K562 (cell line): Measurements from ENCODE around the gene UBE2S. TPM values are rescaled to one million over a fixed set of nuclear protein-coding genes. Genes with fewer than 3 reads are reported as not detected.

Experiments used
- ATAC-seq: fragments of 200-7000 bp; cut with Tn5 transposase; 3 replicates; pipeline ENCODE4 v1.9.1; 2020; ENCODE audit warnings: moderate library complexity
- BruUV-seq: library from RNA; stranded (reverse); fragments of 400-500 nt; replicated peaks from 2 replicates; lab custom pipeline; 2021; lab: Mats Ljungman, UMichigan
- CTCF ChIA-PET: fragments of 300-600 bp; formaldehyde crosslinking; extraction: SDS; loops from one replicate; lab custom pipeline; 2021; ENCODE audit warnings: low intra/inter-chr PET ratio; lab: Yijun Ruan, JAX
- POLR2A ChIA-PET: fragments of 300-600, 350-650 bp; sonication (Branson Sonifier 250); formaldehyde crosslinking; extraction: SDS; loops from one replicate; lab custom pipeline; 2021; ENCODE audit warnings: antibody characterized with exemption, inconsistent platforms; lab: Yijun Ruan, JAX
- DNase-seq, 4 experiments: peaks; one replicate each; pipeline versions ENCODE4 v3.0.0 to v3.0.0-alpha.2; 2011 to 2018; ENCODE audit warnings: low spot score in 3 of 4, mixed read lengths in 3 of 4; ENCODE audit errors: extremely low read depth in 1 of 4
- FAIRE-seq: peaks from 2 replicates; lab custom pipeline; 2011; peaks lifted over from hg19 to GRCh38; lab: Jason Lieb, UNC
- H2AFZ ChIP-seq: 2 replicates; pipeline ENCODE4 v1.6.0; 2011; ENCODE audit warnings: low read depth, low read length, control low read depth, inconsistent platforms
- H3K27ac ChIP-seq: fragments of 200-600 bp; 3 replicates; pipeline ENCODE4 v1.8.0; 2011; ENCODE audit warnings: low read depth, mild to moderate bottlenecking, control low read depth, inconsistent platforms, low read length, moderate library complexity, mixed read lengths; ENCODE audit errors: extremely low read depth
- H3K27me3 ChIP-seq, 2 experiments: fragments of 300-600 bp in 1 of 2; 2 replicates in 1 of 2; 3 replicates in 1 of 2; pipeline versions ENCODE4 v1.6.0 to v1.8.0; 2011; ENCODE audit warnings: inconsistent platforms in 2 of 2, low read length in 2 of 2, mild to moderate bottlenecking in 1 of 2, mixed read lengths in 1 of 2, moderate library complexity in 1 of 2; ENCODE audit not compliant: control insufficient read depth in 2 of 2, insufficient read depth in 2 of 2
- H3K36me3 ChIP-seq: fragments of 300-600 bp; 3 replicates; pipeline ENCODE4 v1.8.0; 2011; ENCODE audit warnings: mild to moderate bottlenecking, low read length, inconsistent platforms; ENCODE audit not compliant: control insufficient read depth, insufficient read depth
- H3K4me1 ChIP-seq, 2 experiments: fragments of 200-600 bp in 1 of 2; replicated peaks in 1 of 2; 2 replicates in 1 of 2; 3 replicates in 1 of 2; pipeline versions ENCODE4 v1.5.1 to v1.8.0; 2011; ENCODE audit warnings: inconsistent platforms in 2 of 2, low read length in 2 of 2, mild to moderate bottlenecking in 1 of 2, mixed read lengths in 1 of 2, moderate library complexity in 1 of 2; ENCODE audit not compliant: control insufficient read depth in 2 of 2, insufficient read depth in 2 of 2
- H3K4me2 ChIP-seq: 2 replicates; pipeline ENCODE4 v1.6.1; 2011; ENCODE audit warnings: low read length, control low read depth, inconsistent platforms, mixed read lengths; ENCODE audit not compliant: insufficient read depth
- H3K4me3 ChIP-seq: fragments of 200-600 bp; sonication (generic), shearing (Covaris generic); 2 replicates; pipeline ENCODE4 v1.5.1; 2016; ENCODE audit warnings: control low read depth, inconsistent platforms
- H3K79me2 ChIP-seq: fragments of 200-600 bp; 3 replicates; pipeline ENCODE4 v1.8.0; 2011; ENCODE audit warnings: low read length, inconsistent platforms; ENCODE audit not compliant: control insufficient read depth, insufficient read depth
- H3K9ac ChIP-seq, 2 experiments: 2 replicates each; pipeline versions ENCODE4 v1.6.0 to v1.6.1; 2011; ENCODE audit warnings: low read depth in 2 of 2, low read length in 2 of 2, control low read depth in 1 of 2, inconsistent platforms in 1 of 2, mild to moderate bottlenecking in 1 of 2, mixed read lengths in 1 of 2; ENCODE audit not compliant: insufficient read depth in 1 of 2
- H3K9me1 ChIP-seq: one replicate; pipeline ENCODE4 v1.6.0; 2011; ENCODE audit warnings: inconsistent platforms, mild to moderate bottlenecking, low read length, moderate library complexity; ENCODE audit not compliant: control insufficient read depth, insufficient read depth
- H3K9me3 ChIP-seq: replicated peaks from 2 replicates; pipeline ENCODE4 v1.5.1; 2011; ENCODE audit warnings: low read depth, low read length, inconsistent platforms; ENCODE audit not compliant: control insufficient read depth, insufficient read depth
- H4K20me1 ChIP-seq: replicated peaks from 2 replicates; pipeline ENCODE4 v1.6.1; 2011; ENCODE audit warnings: low read length, inconsistent platforms, mixed read lengths; ENCODE audit not compliant: control insufficient read depth, insufficient read depth
- BCL6 ChIP-seq: fragments of 250-450 bp; sonication (Bioruptor Pico); IDR thresholded peaks from 2 replicates; pipeline ENCODE4 v1.4.0; 2020
- BCLAF1 ChIP-seq, 2 experiments: fragments of 450-650 bp in 1 of 2; IDR thresholded peaks; 2 replicates each; pipeline ENCODE4 v1.6.1; 2011 to 2017; ENCODE audit warnings: low read depth in 2 of 2, antibody characterized with exemption in 1 of 2, borderline replicate concordance in 1 of 2, low read length in 1 of 2, mild to moderate bottlenecking in 1 of 2, mixed read lengths in 1 of 2; ENCODE audit not compliant: control insufficient read depth in 1 of 2
- CBX3 ChIP-seq, 2 experiments: IDR thresholded peaks; 1 replicate in 1 of 2; 2 replicates in 1 of 2; pipeline ENCODE4 v1.6.1; 2012; ENCODE audit warnings: inconsistent platforms in 2 of 2, low read length in 2 of 2, borderline replicate concordance in 1 of 2, control low read depth in 1 of 2
- EGR1 ChIP-seq: fragments of 450-650 bp; conservative IDR thresholded peaks from 2 replicates; pipeline ENCODE4 v1.6.1; 2017; ENCODE audit warnings: mild to moderate bottlenecking
- NONO ChIP-seq, 2 experiments: fragments of 200-400 bp in 1 of 2; fragments of 450-650 bp in 1 of 2; formaldehyde crosslinking in 1 of 2; IDR thresholded peaks; 2 replicates each; pipeline ENCODE4 v1.6.1; 2017; ENCODE audit warnings: low read depth in 2 of 2, mild to moderate bottlenecking in 2 of 2, moderate library complexity in 2 of 2, low read length in 1 of 2
- RB1 ChIP-seq: fragments of 450-650 bp; IDR thresholded peaks from 2 replicates; pipeline ENCODE4 v1.6.1; 2017; ENCODE audit warnings: low read depth, mild to moderate bottlenecking
- RBFOX2 ChIP-seq: fragments of 200-400 bp; formaldehyde crosslinking; IDR thresholded peaks from 2 replicates; pipeline ENCODE4 v1.6.1; 2017; ENCODE audit warnings: low read depth, mild to moderate bottlenecking, low read length, moderate library complexity
- RBM15 ChIP-seq: fragments of 200-400 bp; formaldehyde crosslinking; IDR thresholded peaks from 2 replicates; pipeline ENCODE4 v1.6.1; 2018; ENCODE audit warnings: mild to moderate bottlenecking, low read length, moderate library complexity; ENCODE audit not compliant: insufficient read depth
- SMARCB1 ChIP-seq: IDR thresholded peaks from 2 replicates; pipeline ENCODE4 v1.6.1; 2011; ENCODE audit warnings: improper control_type of control experiment, low read depth; ENCODE audit not compliant: insufficient read length
- TBP ChIP-seq: optimal IDR thresholded peaks from 2 replicates; pipeline ENCODE3; 2011; ENCODE audit warnings: low read depth, low read length, improper control_type of control experiment
- ZFX ChIP-seq: sonication (generic); formaldehyde crosslinking; IDR thresholded peaks from 2 replicates; pipeline ENCODE4 v1.8.0; 2022; ENCODE audit warnings: mild to moderate bottlenecking, missing genetic modification reagents, moderate library complexity
- ZNF740 ChIP-seq, 3 experiments: fragments of 200-800 bp in 1 of 3; sonication (Bioruptor generic) in 1 of 3; sonication (generic) in 1 of 3; formaldehyde crosslinking in 1 of 3; IDR thresholded peaks; 2 replicates each; pipeline versions ENCODE4 v1.6.1 to v1.8.0; 2016 to 2022; ENCODE audit warnings: mild to moderate bottlenecking in 2 of 3, missing compliant biosample characterization in 2 of 3, missing genetic modification characterization in 2 of 3, missing genetic modification reagents in 1 of 3
- WGBS: fragments of 100-300 bp; shearing (Covaris generic); methylation state at CpG from one replicate; pipeline ENCODE4 v1.1.6; 2016; ENCODE audit warnings: low coverage, mixed read lengths; ENCODE audit not compliant: insufficient coverage; ENCODE audit errors: missing lambda C conversion rate; 5-methylcytosine and 5-hydroxymethylcytosine counted together
- in situ Hi-C: fragments of 300-500 bp; cut with MboI; formaldehyde crosslinking; loops from 4 replicates; pipeline ENCODE4 v1.15.0; 2018; ENCODE audit warnings: inconsistent platforms, mixed read lengths
- intact Hi-C: fragments of 100-400 bp; cut with micrococcal nuclease; formaldehyde crosslinking; loops from 2 replicates; pipeline ENCODE4 v1.14.2; 2022
- polyA plus RNA-seq, 8 experiments: library from polyadenylated mRNA; depleted of rRNA in 4 of 8; stranded (reverse) in 5 of 8; unstranded in 3 of 8; fragments of >200 nt; fragmentation: Nextera tagmentation in 2 of 8; fragmentation: Illumina TruSeq in 1 of 8; extraction: Ambion mirVana in 2 of 8; extraction: Trizol in 1 of 8; gene quantifications; 2 replicates each; pipeline versions ENCODE4 v1.2.1 to v1.2.3, GENCODE V29; 2011 to 2014; ENCODE audit warnings: inconsistent platforms in 1 of 8, missing spikeins in 1 of 8
- total RNA-seq, 7 experiments: library from RNA; depleted of rRNA in 6 of 7; stranded (reverse); fragments of >200 nt in 6 of 7; fragmentation: Illumina TruSeq in 2 of 7; extraction: Trizol in 2 of 7; gene quantifications; 2 replicates each; pipeline versions ENCODE4 v1.2.1 to v1.2.3, GENCODE V29; 2011 to 2021; ENCODE audit warnings: low replicate concordance in 1 of 7

The UBE2S gene
- total and polyA plus RNA-seq, 9 of the 15 experiments (the other 6 are each of a cell fraction or from before 2014, with no cell fraction given): 1.5 to 1,305 (median 157) TPM

DNA sequence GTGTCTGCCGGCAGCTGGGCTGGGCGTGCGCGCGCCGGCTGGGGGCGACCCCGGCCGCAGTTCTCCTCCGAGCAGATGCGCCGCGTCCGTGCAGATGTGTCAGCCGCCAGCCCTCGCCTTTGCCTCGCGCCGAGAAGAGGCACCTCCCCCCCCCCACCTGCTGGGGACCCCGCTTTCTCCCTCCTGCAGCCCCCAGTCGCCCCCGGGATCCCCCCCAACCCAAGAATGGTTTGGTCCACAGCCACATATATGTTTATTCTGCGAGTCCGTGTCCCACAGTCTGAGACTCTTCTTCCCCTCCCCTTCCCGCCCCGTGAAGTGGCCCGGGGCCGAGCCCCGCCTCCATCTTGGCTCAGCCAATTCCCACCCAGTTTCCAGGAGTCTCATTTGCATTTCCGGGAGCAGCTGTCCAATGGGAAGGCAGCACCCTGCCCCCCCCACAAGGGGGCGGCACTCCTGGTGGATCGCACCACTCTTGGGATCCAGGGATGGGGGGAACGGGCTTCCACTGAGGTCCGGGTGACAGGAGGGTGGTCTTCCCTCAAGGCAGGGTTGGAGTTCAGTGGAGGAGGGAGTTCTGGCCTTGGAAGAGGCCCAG lies 45.3 kb upstream of the UBE2S start:
- no peaks in the 10 kb centered on the region; the same call in 1 of the 2 replicates for H4K20me1 ChIP-seq
- H3K27me3 ChIP-seq: peaks cover 0 to 7% of the 10 kb centered on the region in 2 experiments; a peak in 4 of 5 replicates
- peaks cover 29% of the 10 kb centered on the region; the same call in 2 of the 3 replicates for H3K36me3 ChIP-seq
- peak overlapping the region; percentile 28 for H3K4me3 ChIP-seq
- no peaks in the 10 kb centered on the region for H3K9me1 ChIP-seq
- POLR2A ChIA-PET: interaction anchor here (0.6 to 2.0 kb wide), 12 partner anchors 8 to 312 kb away, joined by 3 to 7 read pairs (median 4); partner anchors contain the start of genes FIZ1, ISOC2, UBE2S and ZNF628
- in situ Hi-C loops: no loop called here
- peak; percentile 98 for ATAC-seq
- 1% methylated on average over 12 of the region's 34 CpGs for WGBS
- no peak overlapping the region for H2AFZ ChIP-seq
- H3K4me1 ChIP-seq: peaks cover 0 to 70% of the 10 kb centered on the region in 2 experiments
- peak overlapping the region in 1 of 2 experiments; percentile 15; a peak in 2 of 4 replicates for H3K9ac ChIP-seq
- CTCF ChIA-PET: interaction anchor here (1.1 kb wide), 1 partner anchor 51 kb away, joined by 6 read pairs; no protein-coding TSS in a partner anchor
- peak; percentile 96 for FAIRE-seq
- intact Hi-C loops: loop anchor here (1.0 to 5.0 kb wide), 2 partner anchors 8 to 66 kb away; partner anchors contain the start of genes ISOC2 and RPL28
- H3K9me3 ChIP-seq: no peaks in the 10 kb centered on the region
- H3K79me2 ChIP-seq: peaks cover 6% of the 10 kb centered on the region; the same call in 2 of the 3 replicates
- DNase-seq: peak; percentile 88 to 99 (median 94)
- BruUV-seq: no TSS peak
- peak overlapping the region; percentile 53; the same call in 1 of the 2 replicates for H3K4me2 ChIP-seq
- H3K27ac ChIP-seq: no peak overlapping the region
- TF ChIP-seq ZNF740 (CRISPR knock-in tag; IDR thresholded peaks at IDR 0.05) (peak; percentile 99), ZNF740 (tag; IDR thresholded peaks at IDR 0.05) (peak in 1 of 2 experiments; percentile 98; a peak in 2 of 4 replicates), RBFOX2 (peak; percentile 44), CBX3 (IDR thresholded peaks at IDR 0.05; ENCODE audit: borderline replicate concordance in 1 of 2, low read length in 2 of 2) (0 out of 3 replicates have a peak, but pooled peaks of 1 of the 2 experiments have one; percentile 16), EGR1 (peak; percentile 65), ZFX (CRISPR knock-in tag) (no peak), RB1 (peak; percentile 38; the same call in 1 of the 2 replicates), SMARCB1 (no peak), RBM15 (no peak), NONO (IDR thresholded peaks at IDR 0.05; ENCODE audit: low read depth in 2 of 2, low read length in 1 of 2) (peak in 1 of 2 experiments; percentile 98; a peak in 2 of 4 replicates), BCL6 (no peak), TBP (peak; percentile 13), BCLAF1 (IDR thresholded peaks at IDR 0.05; ENCODE audit: borderline replicate concordance in 1 of 2, control insufficient read depth in 1 of 2, low read depth in 2 of 2, low read length in 1 of 2) (peak in 1 of 2 experiments; percentile 90; a peak in 1 of 4 replicates)
